HepG2 (cell line): ENCODE measurements around the gene OGFOD3. TPM values are rescaled to one million over a fixed set of nuclear protein-coding genes. Genes with fewer than 3 reads are reported as not detected.

Experiments used
- AHR ChIP-seq: IDR thresholded peaks from 2 replicates; pipeline ENCODE4 v1.6.1; 2018; ENCODE audit warnings: missing genetic modification reagents, missing compliant biosample characterization
- ASH2L ChIP-seq: fragments of 300-600, 200-600 bp; sonication (generic); IDR thresholded peaks from 2 replicates; pipeline ENCODE4 v1.7.0; 2017; ENCODE audit warnings: low read depth, mild to moderate bottlenecking, moderate library complexity, mixed read lengths, low read length; ENCODE audit not compliant: insufficient read length
- BRD4 ChIP-seq: sonication (generic); formaldehyde crosslinking; IDR thresholded peaks from 2 replicates; pipeline ENCODE4 v1.4.0; 2020; ENCODE audit warnings: missing genetic modification reagents
- ERF ChIP-seq: IDR thresholded peaks from 2 replicates; pipeline ENCODE4 v1.6.1; 2018; ENCODE audit warnings: missing biosample characterization, missing genetic modification reagents
- HNF4G ChIP-seq, 2 experiments: sonication (generic) in 1 of 2; formaldehyde crosslinking in 1 of 2; IDR thresholded peaks; 2 replicates each; pipeline versions ENCODE4 v1.4.0 to v1.6.1; 2011 to 2020; ENCODE audit warnings: borderline replicate concordance in 2 of 2, low read depth in 2 of 2, mild to moderate bottlenecking in 2 of 2, low read length in 1 of 2, missing genetic modification reagents in 1 of 2, moderate library complexity in 1 of 2
- JUN ChIP-seq: sonication (generic); formaldehyde crosslinking; IDR thresholded peaks from 2 replicates; pipeline ENCODE4 v1.4.0; 2020; ENCODE audit warnings: mild to moderate bottlenecking, missing genetic modification reagents
- PHF20 ChIP-seq: sonication (generic); formaldehyde crosslinking; IDR thresholded peaks from 2 replicates; pipeline ENCODE4 v1.5.0; 2020; ENCODE audit warnings: mild to moderate bottlenecking, missing genetic modification reagents
- POLR2AphosphoS5 ChIP-seq: IDR thresholded peaks from 2 replicates; pipeline ENCODE4 v1.6.1; 2012; ENCODE audit warnings: low read depth, low read length
- SAP130 ChIP-seq: IDR thresholded peaks from 2 replicates; pipeline ENCODE4 v1.6.1; 2016; ENCODE audit warnings: low read depth
- SMAD3 ChIP-seq: sonication (generic); formaldehyde crosslinking; IDR thresholded peaks from 2 replicates; pipeline ENCODE4 v1.4.0; 2020; ENCODE audit warnings: missing genetic modification reagents
- SNRNP70 ChIP-seq: fragments of 200-400 bp; formaldehyde crosslinking; IDR thresholded peaks from 2 replicates; pipeline ENCODE4 v1.6.1; 2017; ENCODE audit warnings: mild to moderate bottlenecking, low read depth, low read length, moderate library complexity
- TARDBP ChIP-seq: sonication (generic); formaldehyde crosslinking; IDR thresholded peaks from 2 replicates; pipeline ENCODE4 v1.8.0; 2022; ENCODE audit warnings: mild to moderate bottlenecking, missing genetic modification reagents
- ZBTB2 ChIP-seq: sonication (generic); formaldehyde crosslinking; IDR thresholded peaks from 2 replicates; pipeline ENCODE4 v1.8.0; 2022; ENCODE audit warnings: low read depth, missing genetic modification reagents
- ZBTB43 ChIP-seq: sonication (generic); formaldehyde crosslinking; conservative IDR thresholded peaks from 2 replicates; pipeline ENCODE4 v1.4.0; 2020; ENCODE audit warnings: missing genetic modification reagents
- ZFP36 ChIP-seq: fragments of 150-350 bp; IDR thresholded peaks from 2 replicates; pipeline ENCODE4 v1.6.1; 2018; ENCODE audit warnings: borderline replicate concordance, low read length, low read depth; ENCODE audit not compliant: partially characterized antibody
- ZFP82 ChIP-seq: sonication (generic); formaldehyde crosslinking; IDR thresholded peaks from 2 replicates; pipeline ENCODE4 v1.5.1; 2020; ENCODE audit warnings: mild to moderate bottlenecking, missing genetic modification reagents, borderline replicate concordance
- ZNF230 ChIP-seq: sonication (generic); formaldehyde crosslinking; IDR thresholded peaks from 2 replicates; pipeline ENCODE4 v1.4.0; 2020; ENCODE audit warnings: mild to moderate bottlenecking, missing genetic modification reagents
- ZNF317 ChIP-seq: sonication (generic); formaldehyde crosslinking; IDR thresholded peaks from 2 replicates; pipeline ENCODE4 v1.5.0; 2020; ENCODE audit warnings: mild to moderate bottlenecking, missing genetic modification reagents
- ZNF784 ChIP-seq: sonication (generic); formaldehyde crosslinking; IDR thresholded peaks from 2 replicates; pipeline ENCODE4 v1.5.1; 2020; ENCODE audit warnings: missing genetic modification reagents, mild to moderate bottlenecking, borderline replicate concordance
- ZSCAN30 ChIP-seq: sonication (generic); formaldehyde crosslinking; IDR thresholded peaks from 2 replicates; pipeline ENCODE4 v1.5.0; 2020; ENCODE audit warnings: mild to moderate bottlenecking, missing genetic modification reagents
- ZSCAN31 ChIP-seq: sonication (generic); formaldehyde crosslinking; IDR thresholded peaks from 2 replicates; pipeline ENCODE4 v1.5.0; 2020; ENCODE audit warnings: low read depth, mild to moderate bottlenecking, missing genetic modification reagents
- polyA plus RNA-seq, 8 experiments: library from polyadenylated mRNA; depleted of rRNA in 3 of 8; stranded (reverse) in 7 of 8; unstranded in 1 of 8; fragments of >200 nt; fragmentation: Illumina TruSeq in 4 of 8; extraction: Trizol in 4 of 8; gene quantifications; 2 replicates each; pipeline versions ENCODE4 v1.2.1 to v1.2.3, GENCODE V29; 2011 to 2016; ENCODE audit warnings: low read depth in 4 of 8, missing spikeins in 1 of 8, mixed read lengths in 1 of 8; ENCODE audit not compliant: insufficient read depth in 1 of 8
- total RNA-seq, 5 experiments: library from RNA; depleted of rRNA; stranded (reverse); fragments of >200 nt; fragmentation: Illumina TruSeq; extraction: Trizol; gene quantifications; 2 replicates each; pipeline ENCODE4 v1.2.3, GENCODE V29; 2016; ENCODE audit warnings: low read depth in 1 of 5
- TF ChIP-seq, protein P1 (sequence below): sonication (generic); formaldehyde crosslinking; IDR thresholded peaks from 2 replicates; pipeline ENCODE4 v1.9.0; 2021; ENCODE audit warnings: missing genetic modification reagents, mild to moderate bottlenecking, borderline replicate concordance
- TF ChIP-seq, protein P2 (sequence below): sonication (generic); formaldehyde crosslinking; IDR thresholded peaks from 2 replicates; pipeline ENCODE4 v1.8.0; 2022; ENCODE audit warnings: mild to moderate bottlenecking, missing genetic modification reagents; ENCODE audit not compliant: insufficient replicate concordance

OGFOD3 gene
- total and polyA plus RNA-seq, 2 of the 13 experiments (the other 11 are each of a cell fraction or from before 2014, with no cell fraction given) = 40.0 to 42.1 TPM

- TF ChIP-seq ZBTB2 (CRISPR knock-in tag) (no peak), PHF20 (no peak), BRD4 (CRISPR knock-in tag) (peak; percentile 9; the same call in 1 of the 2 replicates), HNF4G (IDR thresholded peaks at IDR 0.05; ENCODE audit: borderline replicate concordance, low read depth, low read length) (no peak), HNF4G (CRISPR knock-in tag; IDR thresholded peaks at IDR 0.05; ENCODE audit: borderline replicate concordance, low read depth) (peak; percentile 57; the same call in 1 of the 2 replicates), SNRNP70 (no peak), ZBTB43 (CRISPR knock-in tag) (no peak), ZFP36 (no peak), ZSCAN31 (CRISPR knock-in tag) (no peak), ZNF317 (CRISPR knock-in tag) (no peak), SAP130 (no peak), ZNF230 (no peak), ERF (CRISPR knock-in tag) (peak; percentile 16; the same call in 1 of the 2 replicates), TARDBP (no peak), JUN (no peak), ZSCAN30 (CRISPR knock-in tag) (0 out of 2 replicates have a peak, but pooled peaks have one; percentile 21), ASH2L (no peak), POLR2AphosphoS5 (peak; percentile 27; the same call in 1 of the 2 replicates), SMAD3 (no peak), ZNF784 (CRISPR knock-in tag) (0 out of 2 replicates have a peak, but pooled peaks have one; percentile 23), AHR (CRISPR knock-in tag) (no peak), ZFP82 (CRISPR knock-in tag) (no peak)
- TF ChIP-seq, protein P1, sequence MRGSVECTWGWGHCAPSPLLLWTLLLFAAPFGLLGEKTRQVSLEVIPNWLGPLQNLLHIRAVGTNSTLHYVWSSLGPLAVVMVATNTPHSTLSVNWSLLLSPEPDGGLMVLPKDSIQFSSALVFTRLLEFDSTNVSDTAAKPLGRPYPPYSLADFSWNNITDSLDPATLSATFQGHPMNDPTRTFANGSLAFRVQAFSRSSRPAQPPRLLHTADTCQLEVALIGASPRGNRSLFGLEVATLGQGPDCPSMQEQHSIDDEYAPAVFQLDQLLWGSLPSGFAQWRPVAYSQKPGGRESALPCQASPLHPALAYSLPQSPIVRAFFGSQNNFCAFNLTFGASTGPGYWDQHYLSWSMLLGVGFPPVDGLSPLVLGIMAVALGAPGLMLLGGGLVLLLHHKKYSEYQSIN (CRISPR knock-in tag) = no peak
- TF ChIP-seq, protein P2, sequence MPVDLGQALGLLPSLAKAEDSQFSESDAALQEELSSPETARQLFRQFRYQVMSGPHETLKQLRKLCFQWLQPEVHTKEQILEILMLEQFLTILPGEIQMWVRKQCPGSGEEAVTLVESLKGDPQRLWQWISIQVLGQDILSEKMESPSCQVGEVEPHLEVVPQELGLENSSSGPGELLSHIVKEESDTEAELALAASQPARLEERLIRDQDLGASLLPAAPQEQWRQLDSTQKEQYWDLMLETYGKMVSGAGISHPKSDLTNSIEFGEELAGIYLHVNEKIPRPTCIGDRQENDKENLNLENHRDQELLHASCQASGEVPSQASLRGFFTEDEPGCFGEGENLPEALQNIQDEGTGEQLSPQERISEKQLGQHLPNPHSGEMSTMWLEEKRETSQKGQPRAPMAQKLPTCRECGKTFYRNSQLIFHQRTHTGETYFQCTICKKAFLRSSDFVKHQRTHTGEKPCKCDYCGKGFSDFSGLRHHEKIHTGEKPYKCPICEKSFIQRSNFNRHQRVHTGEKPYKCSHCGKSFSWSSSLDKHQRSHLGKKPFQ (CRISPR knock-in tag) = no peak
Observed at GRCh38 chr17:82345151-82345976, 73.0 kb downstream of the OGFOD3 start (continued).
